GM10266 (cell line): ENCODE results near the gene RAET1L.
"Not testable (repeated sequence)": the region's sequence is repeated elsewhere in the genome, so short reads cannot be mapped to it uniquely, and the experiment has no call there.

Experiments used
- DNase-seq: peaks from one replicate; pipeline ENCODE4 v3.0.0; 2012; ENCODE audit errors: extremely low spot score
- CTCF ChIP-seq: IDR thresholded peaks from 2 replicates; pipeline ENCODE4 v1.5.1; 2012; ENCODE audit warnings: mild to moderate bottlenecking, low read depth; ENCODE audit not compliant: control insufficient read depth, insufficient read depth; ENCODE audit errors: missing control alignments

Gene RAET1L

GRCh38 chr6:150024646-150025155 is 631 bp downstream of the RAET1L start:
- no peak for DNase-seq
- TF ChIP-seq CTCF: no peak

GRCh38 chr6:150024021-150024420 is 1.3 kb downstream of the RAET1L start:
- DNase-seq: not testable (repeated sequence)

DNA sequence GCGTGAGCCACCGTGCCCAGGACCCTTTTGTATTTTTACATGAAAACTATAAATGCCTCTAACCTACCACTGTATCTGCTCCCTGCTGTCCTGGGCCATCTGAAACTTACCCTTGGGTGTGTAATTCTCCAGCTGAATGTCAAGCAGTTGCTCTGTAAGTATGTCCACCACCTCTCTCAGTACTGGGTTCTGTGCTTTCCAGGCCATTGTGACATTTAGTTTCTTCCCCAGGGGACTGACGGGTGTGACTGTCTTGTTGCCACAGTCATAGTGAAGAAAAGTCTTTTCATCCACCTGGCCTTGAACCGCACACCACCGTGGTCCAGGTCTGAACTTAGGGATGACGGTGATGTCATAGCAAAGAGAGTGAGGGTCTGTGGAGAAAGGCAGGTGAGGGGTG is 3.5 kb downstream of the RAET1L start:
- DNase-seq: not testable (repeated sequence)

DNA sequence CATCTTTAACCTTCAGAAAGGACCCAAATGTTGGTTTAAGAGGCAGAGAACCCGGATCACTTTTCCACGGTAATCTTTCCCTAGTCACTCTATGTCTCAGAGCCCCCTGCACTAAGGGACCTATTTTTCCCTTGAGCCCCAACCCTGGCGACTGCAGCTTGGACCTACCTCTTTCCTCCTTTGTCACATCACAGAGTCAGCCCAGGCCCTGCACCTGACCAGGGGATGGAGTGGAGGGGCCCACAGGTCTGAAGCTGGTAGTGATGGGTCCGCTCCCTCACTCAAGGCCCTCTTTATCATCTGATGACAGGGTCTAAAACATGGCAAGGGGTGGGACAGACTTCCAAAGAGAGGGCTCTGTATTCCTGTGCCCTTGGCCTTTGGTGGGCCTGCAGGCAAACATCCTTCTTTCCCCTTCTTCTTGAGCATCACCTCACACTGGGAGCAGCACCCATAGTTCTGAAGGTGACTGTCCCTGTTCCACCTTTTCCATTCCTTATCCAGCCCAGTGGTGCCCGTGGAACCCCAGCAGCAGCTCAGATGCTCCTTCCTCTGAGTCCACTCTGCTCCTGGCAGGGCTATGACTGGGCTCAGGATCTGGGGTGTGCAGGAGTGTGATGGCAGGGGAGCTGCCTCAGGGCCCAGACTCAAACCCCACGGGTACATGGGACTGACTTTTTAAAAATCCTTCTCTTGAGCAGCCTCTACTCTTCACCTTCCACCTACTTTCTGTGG is 6.3 kb downstream of the RAET1L start:
- TF ChIP-seq CTCF: no peak
- no peak for DNase-seq

GRCh38 chr6:150017186-150017521 is 8.2 kb downstream of the RAET1L start:
- not testable (repeated sequence) for DNase-seq

- peak; percentile 74 for DNase-seq
These were observed 8.8 kb downstream of the RAET1L start for GRCh38 chr6:150016324-150017185.

GRCh38 chr6:150015281-150016001 is 9.9 kb downstream of the RAET1L start:
- not testable (repeated sequence) for DNase-seq

More at GRCh38 chr6:150016324-150017185, 8.8 kb downstream of the RAET1L start:
- TF ChIP-seq CTCF: peak; percentile 47

DNA sequence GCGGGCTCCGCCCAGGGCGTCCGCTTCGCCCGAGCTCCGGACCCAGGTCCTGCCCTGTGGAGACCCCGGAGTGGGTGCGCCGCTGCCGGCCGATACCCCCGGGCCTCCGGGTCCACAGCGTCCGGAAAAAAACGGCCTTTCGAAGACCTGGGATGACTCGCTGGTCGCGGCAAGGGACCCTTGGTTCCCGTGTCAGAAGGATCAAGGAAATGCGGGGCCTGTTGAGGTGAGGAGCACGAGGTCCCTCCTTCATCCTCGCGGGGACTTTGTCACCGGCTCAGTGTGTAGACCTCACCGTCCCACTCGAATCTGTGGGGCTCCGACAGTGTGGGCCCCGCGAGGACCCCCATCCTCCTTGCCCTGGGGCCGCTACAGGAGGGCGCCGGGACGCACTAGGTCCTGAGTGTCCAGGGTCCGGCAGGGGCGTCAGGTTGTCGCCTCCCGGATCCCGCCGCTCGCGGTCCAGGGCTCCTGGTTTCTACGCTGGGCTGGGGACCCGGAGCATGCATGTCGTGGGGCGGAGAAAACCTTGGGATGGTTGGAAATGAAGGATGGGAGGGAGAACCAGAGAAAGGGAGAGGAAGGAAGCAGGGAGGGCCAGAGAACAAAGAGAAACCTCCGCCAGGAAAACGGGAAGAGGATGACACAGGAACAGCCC is 10.6 kb downstream of the RAET1L start:
- DNase-seq: not testable (repeated sequence)

DNA sequence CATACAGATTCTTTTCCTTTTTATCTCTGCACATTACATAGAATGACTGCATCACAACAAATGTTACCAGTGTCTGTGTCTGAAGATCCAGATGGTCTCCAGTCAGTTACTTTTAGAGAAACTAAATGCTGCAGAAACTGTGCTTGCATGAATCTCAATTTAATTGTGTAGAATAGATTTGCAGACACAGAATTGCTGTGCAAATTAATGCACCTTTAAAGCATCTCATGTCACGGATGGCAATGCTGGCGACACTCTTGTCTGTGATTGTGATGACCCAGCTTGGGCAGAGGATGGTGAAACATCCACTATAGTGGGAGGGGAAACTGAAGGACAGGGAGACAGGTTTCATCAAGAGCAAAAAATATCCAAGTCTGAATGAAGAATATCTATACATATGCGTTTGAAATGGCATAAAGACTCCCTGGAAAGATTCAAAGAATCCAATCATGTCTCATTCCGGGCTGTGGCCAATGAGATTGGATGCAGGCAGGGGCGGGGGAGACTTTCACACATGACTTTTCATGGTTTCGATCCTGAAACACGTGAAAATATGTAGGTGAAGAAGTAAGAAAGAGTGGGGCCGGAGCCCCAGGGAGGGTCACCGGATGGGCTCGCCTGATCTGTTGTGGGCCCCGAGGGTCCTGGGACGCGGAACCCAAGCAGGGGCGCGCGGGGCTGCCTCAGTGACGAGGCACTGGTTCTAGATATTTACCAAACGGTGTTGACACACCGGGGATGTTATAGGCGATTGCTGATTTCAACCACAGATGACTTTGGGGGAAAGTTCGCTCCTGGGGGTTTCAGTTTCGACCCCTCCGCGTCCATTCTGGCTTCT is 11.3 kb downstream of the RAET1L start:
- DNase-seq: not testable (repeated sequence)

- not testable (repeated sequence) for DNase-seq
These were observed 12.2 kb downstream of the RAET1L start for GRCh38 chr6:150012846-150013784.
